ENCODE measurements around the gene CARS1.

The CARS1 gene

DNA sequence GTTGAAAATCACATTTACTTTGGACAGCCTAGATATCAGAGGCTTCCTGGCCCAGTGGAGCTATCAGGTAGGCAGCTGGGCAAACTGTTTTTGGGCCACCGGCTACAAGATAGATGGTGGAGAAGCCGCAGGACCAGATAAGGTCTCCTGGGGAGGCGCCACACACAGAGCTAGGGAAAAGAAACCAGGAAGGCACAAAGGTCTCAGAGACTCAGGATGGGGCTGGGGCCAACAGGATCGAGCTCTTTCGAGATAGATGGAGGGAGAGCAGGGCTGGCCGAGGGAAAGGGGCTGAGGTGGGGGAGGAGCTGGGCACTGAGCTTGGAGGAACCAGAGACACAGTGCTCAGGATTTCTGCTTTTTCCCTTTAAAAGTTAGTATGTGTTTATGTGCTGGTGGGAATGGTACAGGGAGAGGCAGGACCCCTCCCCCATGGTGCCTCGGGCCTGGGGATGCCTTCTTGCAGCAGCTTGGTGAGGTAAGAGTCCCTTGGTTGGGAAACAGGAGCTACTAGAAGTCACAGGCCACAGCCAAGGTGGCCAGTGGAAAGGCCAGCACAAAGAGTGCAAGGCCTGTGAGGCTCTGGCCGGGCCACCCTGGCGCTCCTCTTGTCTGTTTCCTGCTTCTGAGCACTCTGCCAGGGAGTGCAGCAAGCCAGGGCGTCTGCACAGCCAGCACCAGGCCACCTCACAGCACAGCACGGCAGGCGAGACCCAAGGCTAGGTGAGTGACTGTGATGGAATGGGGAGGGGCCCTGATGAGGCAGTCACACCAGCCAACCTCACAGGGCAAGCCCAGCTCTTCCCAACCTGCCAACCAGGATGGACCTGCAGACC is 53.6 kb downstream of the CARS1 start:
- TF ChIP-seq, protein P1, sequence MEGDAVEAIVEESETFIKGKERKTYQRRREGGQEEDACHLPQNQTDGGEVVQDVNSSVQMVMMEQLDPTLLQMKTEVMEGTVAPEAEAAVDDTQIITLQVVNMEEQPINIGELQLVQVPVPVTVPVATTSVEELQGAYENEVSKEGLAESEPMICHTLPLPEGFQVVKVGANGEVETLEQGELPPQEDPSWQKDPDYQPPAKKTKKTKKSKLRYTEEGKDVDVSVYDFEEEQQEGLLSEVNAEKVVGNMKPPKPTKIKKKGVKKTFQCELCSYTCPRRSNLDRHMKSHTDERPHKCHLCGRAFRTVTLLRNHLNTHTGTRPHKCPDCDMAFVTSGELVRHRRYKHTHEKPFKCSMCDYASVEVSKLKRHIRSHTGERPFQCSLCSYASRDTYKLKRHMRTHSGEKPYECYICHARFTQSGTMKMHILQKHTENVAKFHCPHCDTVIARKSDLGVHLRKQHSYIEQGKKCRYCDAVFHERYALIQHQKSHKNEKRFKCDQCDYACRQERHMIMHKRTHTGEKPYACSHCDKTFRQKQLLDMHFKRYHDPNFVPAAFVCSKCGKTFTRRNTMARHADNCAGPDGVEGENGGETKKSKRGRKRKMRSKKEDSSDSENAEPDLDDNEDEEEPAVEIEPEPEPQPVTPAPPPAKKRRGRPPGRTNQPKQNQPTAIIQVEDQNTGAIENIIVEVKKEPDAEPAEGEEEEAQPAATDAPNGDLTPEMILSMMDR (IDR thresholded peaks at IDR 0.05; ENCODE audit: borderline replicate concordance, control extremely low read depth, extremely low read depth, insufficient read depth, missing control alignments): no peak
- no peak for DNase-seq (ENCODE audit: low spot score)
- in situ Hi-C loops (cut with MboI; ENCODE audit: low sequenced_read_pairs, unreplicated experiment): no loop called here

DNA sequence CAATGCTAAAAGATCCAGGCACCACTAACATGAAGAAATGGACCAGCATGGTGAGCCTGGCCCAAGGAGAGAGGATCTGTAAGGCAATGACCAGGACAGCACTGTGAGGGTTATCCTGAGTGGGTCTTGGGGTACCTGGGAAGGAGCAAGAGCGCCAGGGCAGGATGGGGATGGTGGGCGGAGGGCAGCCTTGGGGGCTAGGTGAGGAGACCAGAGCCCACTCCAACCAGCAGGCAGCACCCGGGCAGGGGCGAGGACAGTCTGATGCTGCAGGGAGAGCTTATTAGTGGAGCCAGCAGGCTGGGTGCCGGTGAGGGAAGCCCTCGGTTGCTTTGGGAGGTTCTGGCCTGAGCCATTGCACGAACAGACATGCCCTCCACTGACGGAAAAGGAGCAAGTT is 54.4 kb downstream of the CARS1 start:
- no peak for DNase-seq (ENCODE audit: low spot score)
- TF ChIP-seq, protein P1 (IDR thresholded peaks at IDR 0.05; ENCODE audit: borderline replicate concordance, control extremely low read depth, extremely low read depth, insufficient read depth, missing control alignments): no peak
- in situ Hi-C loops (cut with MboI; ENCODE audit: low sequenced_read_pairs, unreplicated experiment): no loop called here

DNA sequence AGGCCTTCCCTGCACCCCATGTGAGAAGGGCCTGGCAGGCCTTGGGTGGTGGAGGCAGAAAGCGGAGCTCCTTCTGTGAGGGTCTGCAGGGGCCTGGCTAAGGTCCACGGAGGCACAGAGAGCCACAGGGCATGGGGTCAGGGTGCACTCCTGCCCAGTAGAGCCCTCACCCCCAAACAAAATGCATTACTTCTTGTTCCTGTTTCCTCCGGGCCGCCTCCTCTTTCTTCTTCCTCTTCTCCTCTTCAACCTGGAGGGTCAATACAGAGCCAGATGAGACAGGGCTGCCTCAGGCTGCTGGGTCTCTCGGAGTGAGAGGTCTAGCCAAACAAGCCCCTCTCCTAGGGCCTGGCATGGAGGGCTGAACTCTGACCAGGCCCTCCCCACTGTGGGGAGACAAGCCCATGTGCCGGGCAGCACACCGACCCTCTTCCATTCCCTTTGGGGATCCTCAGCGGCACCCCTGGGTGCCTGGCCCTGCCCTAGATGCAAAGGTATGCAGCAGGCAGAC is 54.8 kb downstream of the CARS1 start:
- TF ChIP-seq, protein P1 (IDR thresholded peaks at IDR 0.05; ENCODE audit: borderline replicate concordance, control extremely low read depth, extremely low read depth, insufficient read depth, missing control alignments): no peak
- in situ Hi-C loops (cut with MboI; ENCODE audit: low sequenced_read_pairs, unreplicated experiment): no loop called here
- no peak for DNase-seq (ENCODE audit: low spot score)

DNA sequence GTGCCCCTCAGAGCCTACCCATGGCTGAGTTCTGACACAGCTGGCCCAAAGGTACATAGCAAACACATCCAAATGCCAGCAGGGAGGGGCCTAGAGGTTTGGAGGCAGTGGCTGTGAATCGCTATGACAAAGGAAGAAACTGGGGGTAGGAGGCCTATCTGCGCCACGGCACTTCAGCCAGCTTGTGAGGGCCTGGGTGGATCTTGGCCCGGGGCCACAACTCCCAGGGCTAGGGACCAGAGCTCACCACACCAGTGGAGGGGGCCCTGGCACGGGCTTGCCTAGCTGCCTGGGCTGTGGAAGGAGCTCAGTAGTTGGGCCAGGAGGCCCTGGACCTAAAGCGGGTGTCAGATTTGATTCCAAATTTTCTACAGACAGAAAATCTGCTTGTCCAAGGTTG is 55.7 kb downstream of the CARS1 start:
- in situ Hi-C loops (cut with MboI; ENCODE audit: low sequenced_read_pairs, unreplicated experiment): no loop called here
- no peak for DNase-seq (ENCODE audit: low spot score)
- TF ChIP-seq, protein P1 (IDR thresholded peaks at IDR 0.05; ENCODE audit: borderline replicate concordance, control extremely low read depth, extremely low read depth, insufficient read depth, missing control alignments): no peak

DNA sequence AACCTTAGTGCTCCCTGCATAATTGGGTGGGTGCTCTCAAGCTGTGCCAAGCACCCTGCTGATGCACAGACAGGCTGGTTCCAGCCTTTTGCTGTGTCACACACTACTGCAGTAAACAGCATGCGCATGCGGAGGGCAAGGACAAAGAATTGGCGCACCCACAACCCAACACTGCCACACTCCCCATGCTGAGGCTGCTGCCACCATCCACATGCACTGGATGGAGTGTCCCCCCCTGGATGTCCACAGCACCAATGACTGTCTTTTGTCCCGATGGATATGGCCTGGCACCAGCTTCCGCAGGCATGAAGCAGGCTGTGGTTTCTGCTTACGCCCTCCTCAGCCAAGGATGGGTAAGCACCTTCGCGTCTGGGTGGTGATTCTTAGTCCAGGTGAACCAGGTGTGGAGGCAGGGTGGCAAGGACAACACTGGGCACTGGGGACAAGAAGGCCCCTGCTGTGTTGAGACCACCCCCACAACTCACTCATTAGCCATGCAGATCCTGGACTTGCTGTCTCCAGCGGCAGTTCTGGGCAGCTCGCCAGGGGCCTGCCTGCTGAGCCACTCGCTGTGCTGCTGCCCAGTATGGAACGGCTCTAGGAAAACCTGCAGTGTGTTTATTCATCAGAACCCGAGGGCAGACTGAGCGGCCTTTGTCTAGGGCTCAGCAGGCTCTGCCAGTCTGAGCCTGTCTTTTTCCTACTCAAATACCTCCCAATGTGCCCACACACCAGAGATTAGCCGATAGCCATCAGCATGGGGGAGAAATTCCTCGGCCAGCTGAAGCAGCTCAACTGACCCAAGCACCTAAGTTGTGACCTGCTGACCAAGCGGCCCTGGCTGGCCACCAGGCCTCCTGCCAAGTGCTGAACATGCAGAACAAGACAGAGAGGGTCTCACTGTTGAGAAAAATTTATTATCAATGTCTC is 56.9 kb downstream of the CARS1 start:
- no peak for DNase-seq (ENCODE audit: low spot score)
- TF ChIP-seq, protein P1 (IDR thresholded peaks at IDR 0.05; ENCODE audit: borderline replicate concordance, control extremely low read depth, extremely low read depth, insufficient read depth, missing control alignments): no peak
- in situ Hi-C loops (cut with MboI; ENCODE audit: low sequenced_read_pairs, unreplicated experiment): no loop called here

DNA sequence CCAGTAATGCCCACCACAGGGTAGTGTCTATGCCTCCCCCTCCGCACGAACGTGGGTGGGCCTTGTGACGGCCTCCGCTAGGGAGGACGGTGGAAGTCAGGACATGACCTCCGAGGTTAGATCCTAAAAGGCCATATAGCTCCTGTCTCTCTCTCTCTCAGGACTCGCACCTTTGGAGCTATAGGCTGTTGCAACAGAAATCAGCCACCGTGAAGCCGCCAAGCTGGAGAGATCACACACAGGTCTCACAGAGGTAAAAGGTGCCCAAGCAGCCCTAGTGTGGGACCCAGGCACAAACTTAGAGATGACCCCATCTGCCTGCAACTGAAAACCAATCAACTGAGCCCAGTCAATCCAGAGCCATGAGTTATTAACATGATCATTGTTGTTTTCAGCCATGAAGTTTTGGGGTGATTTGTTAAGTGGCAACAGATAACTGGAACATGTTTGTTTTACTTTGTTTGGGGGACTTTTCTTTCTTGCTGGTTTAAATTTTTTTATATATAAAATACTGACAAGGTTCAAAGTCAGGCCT is 57.7 kb downstream of the CARS1 start:
- in situ Hi-C loops (cut with MboI; ENCODE audit: low sequenced_read_pairs, unreplicated experiment): no loop called here
- TF ChIP-seq, protein P1 (IDR thresholded peaks at IDR 0.05; ENCODE audit: borderline replicate concordance, control extremely low read depth, extremely low read depth, insufficient read depth, missing control alignments): no peak
- no peak for DNase-seq (ENCODE audit: low spot score)
